OCI-LY3 (cell line): ENCODE results near the gene PLCB4.

ENCODE experiments used
- EZH2phosphoT487 ChIP-seq: fragments of 200-600 bp; shearing (Covaris generic); IDR thresholded peaks from 2 replicates; pipeline ENCODE4 v1.6.1; 2018; ENCODE audit warnings: antibody characterized with exemption, mixed run types, low read depth
- TF ChIP-seq, protein P1 (sequence below): fragments of 200-600, 300-600 bp; sonication (generic); IDR thresholded peaks from 2 replicates; pipeline ENCODE4 v1.5.1; 2014; ENCODE audit warnings: antibody characterized with exemption, low read length, low read depth

DNA sequence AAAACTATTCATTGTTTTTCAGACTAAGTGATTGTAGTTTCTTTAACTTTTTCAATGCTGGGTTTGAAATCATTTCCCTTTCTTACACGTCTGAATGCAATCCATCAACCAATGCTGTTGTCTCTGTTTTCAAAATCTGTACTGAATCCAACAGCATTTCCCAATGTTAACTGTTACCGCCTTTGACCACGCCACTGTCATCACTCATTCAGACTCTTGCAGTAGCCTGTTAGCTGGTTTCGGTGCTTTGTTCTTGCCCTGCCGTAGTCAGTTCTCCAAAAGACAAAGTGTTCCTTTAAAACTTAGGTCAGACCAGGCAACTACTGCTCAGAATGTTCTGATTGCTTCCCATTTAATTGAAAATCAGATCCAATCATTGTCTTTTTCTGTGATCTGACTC, 131.3 kb downstream of the PLCB4 start:
- TF ChIP-seq, protein P1, sequence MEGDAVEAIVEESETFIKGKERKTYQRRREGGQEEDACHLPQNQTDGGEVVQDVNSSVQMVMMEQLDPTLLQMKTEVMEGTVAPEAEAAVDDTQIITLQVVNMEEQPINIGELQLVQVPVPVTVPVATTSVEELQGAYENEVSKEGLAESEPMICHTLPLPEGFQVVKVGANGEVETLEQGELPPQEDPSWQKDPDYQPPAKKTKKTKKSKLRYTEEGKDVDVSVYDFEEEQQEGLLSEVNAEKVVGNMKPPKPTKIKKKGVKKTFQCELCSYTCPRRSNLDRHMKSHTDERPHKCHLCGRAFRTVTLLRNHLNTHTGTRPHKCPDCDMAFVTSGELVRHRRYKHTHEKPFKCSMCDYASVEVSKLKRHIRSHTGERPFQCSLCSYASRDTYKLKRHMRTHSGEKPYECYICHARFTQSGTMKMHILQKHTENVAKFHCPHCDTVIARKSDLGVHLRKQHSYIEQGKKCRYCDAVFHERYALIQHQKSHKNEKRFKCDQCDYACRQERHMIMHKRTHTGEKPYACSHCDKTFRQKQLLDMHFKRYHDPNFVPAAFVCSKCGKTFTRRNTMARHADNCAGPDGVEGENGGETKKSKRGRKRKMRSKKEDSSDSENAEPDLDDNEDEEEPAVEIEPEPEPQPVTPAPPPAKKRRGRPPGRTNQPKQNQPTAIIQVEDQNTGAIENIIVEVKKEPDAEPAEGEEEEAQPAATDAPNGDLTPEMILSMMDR = no peak
- TF ChIP-seq EZH2phosphoT487 = no peak
